Tibial nerve (tissue), 4 donors: Measurements from ENCODE around the gene GABBR2. TPM values are rescaled to one million over a fixed set of nuclear protein-coding genes. Genes with fewer than 3 reads are reported as not detected.

Experiments
- DNase-seq, 2 donors: peaks; one replicate each; pipeline ENCODE4 v3.0.0-alpha.2; 2019; ENCODE audit warnings: low spot score in 2 of 2
- H3K27ac ChIP-seq, 4 donors: fragments of 200-600 bp; sonication (generic) in 3 of 4; one replicate each; pipeline ENCODE4 v1.5.1; 2017 to 2019; ENCODE audit warnings: mild to moderate bottlenecking in 1 of 4
- H3K27me3 ChIP-seq, 2 donors: fragments of 200-600 bp; sonication (generic) in 1 of 2; one replicate each; pipeline versions ENCODE4 v1.5.1 to v1.6.0; 2017 to 2019
- H3K36me3 ChIP-seq, 3 donors: fragments of 200-600 bp; sonication (generic); one replicate each; pipeline ENCODE4 v1.5.1; 2018 to 2019
- H3K4me1 ChIP-seq, 4 donors: fragments of 200-600 bp; sonication (generic) in 3 of 4; one replicate each; pipeline ENCODE4 v1.5.1; 2017 to 2019
- H3K4me3 ChIP-seq, 4 donors: fragments of 200-600 bp; sonication (generic) in 3 of 4; one replicate each; pipeline ENCODE4 v1.5.1; 2017 to 2019; ENCODE audit warnings: mild to moderate bottlenecking in 1 of 4, moderate library complexity in 1 of 4
- H3K9me3 ChIP-seq, 4 donors: fragments of 200-600 bp; sonication (generic) in 3 of 4; one replicate each; pipeline ENCODE4 v1.5.1; 2017 to 2019
- CTCF ChIP-seq, 5 experiments: fragments of 200-600 bp in 3 of 5; fragments of 450-650 bp in 2 of 5; sonication (generic) in 3 of 5; IDR thresholded peaks; one replicate each; pipeline ENCODE4 v1.5.1; 2016 to 2019; ENCODE audit warnings: antibody characterized with exemption in 5 of 5, mild to moderate bottlenecking in 3 of 5, moderate library complexity in 2 of 5
- EP300 ChIP-seq, 2 donors: sonication (generic); formaldehyde crosslinking; IDR thresholded peaks; one replicate each; pipeline ENCODE4 v1.6.1; 2017; ENCODE audit warnings: antibody characterized with exemption in 2 of 2, mild to moderate bottlenecking in 1 of 2
- POLR2A ChIP-seq, 2 donors: fragments of 450-650 bp; IDR thresholded peaks; one replicate each; pipeline ENCODE4 v1.6.1; 2017; ENCODE audit warnings: antibody characterized with exemption in 2 of 2, mild to moderate bottlenecking in 2 of 2, moderate library complexity in 2 of 2
- WGBS, 2 donors: methylation state at CpG; one replicate each; pipeline ENCODE4 v1.1.5; 2018; 5-methylcytosine and 5-hydroxymethylcytosine counted together
- total RNA-seq, 4 donors: library from RNA; depleted of rRNA; stranded (reverse); fragments of >200 nt; gene quantifications; one replicate each; pipeline ENCODE4 v1.1.0, GENCODE V29; 2016

Gene GABBR2
- total RNA-seq, 4 donors from 2014 or later = 0.20 to 0.22 TPM; not detected in 2

GRCh38 chr9:98404237-98404636 is 304.5 kb downstream of the GABBR2 start:
- 85 to 86% methylated on average over 11 of the region's 11 CpGs for WGBS, 2 donors
- no peak overlapping the region for H3K27ac ChIP-seq
- H3K36me3 ChIP-seq = no peaks in the 10 kb centered on the region
- no peak for TF ChIP-seq POLR2A (IDR thresholded peaks at IDR 0.05)
- TF ChIP-seq CTCF (IDR thresholded peaks at IDR 0.05) = no peak
- no peak for TF ChIP-seq EP300 (IDR thresholded peaks at IDR 0.05)
- no peaks in the 10 kb centered on the region for H3K27me3 ChIP-seq
- no peak for DNase-seq
- H3K4me3 ChIP-seq = no peak overlapping the region
- no peaks in the 10 kb centered on the region for H3K9me3 ChIP-seq
- no peaks in the 10 kb centered on the region for H3K4me1 ChIP-seq

DNA sequence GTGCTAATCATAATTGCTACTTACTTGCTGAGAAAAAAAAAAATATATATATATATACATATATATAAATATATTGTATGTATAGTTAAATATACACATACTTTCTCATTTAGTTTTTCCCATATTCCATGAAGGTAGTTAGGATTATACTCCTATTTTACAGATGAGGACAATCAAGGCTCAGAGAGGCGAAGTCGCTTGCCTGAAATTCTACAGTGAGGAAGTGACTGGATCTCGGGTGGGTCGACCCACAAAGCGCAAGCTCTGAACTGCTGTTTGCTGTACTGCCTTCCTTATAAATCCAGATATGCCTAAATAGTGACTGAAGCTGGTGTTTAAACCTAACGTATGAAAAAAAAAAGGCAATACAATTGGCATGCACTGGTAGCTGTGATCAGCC is 305.0 kb downstream of the GABBR2 start:
- TF ChIP-seq EP300 (IDR thresholded peaks at IDR 0.05) = no peak
- no peak for TF ChIP-seq CTCF (IDR thresholded peaks at IDR 0.05)
- TF ChIP-seq POLR2A (IDR thresholded peaks at IDR 0.05) = no peak
- Histone ChIP-seq H3K4me1 (no peaks in the 10 kb centered on the region), H3K27me3 (no peaks in the 10 kb centered on the region), H3K4me3 (no peak overlapping the region), H3K27ac (no peak overlapping the region), H3K36me3 (no peaks in the 10 kb centered on the region), H3K9me3 (no peaks in the 10 kb centered on the region)
- WGBS, 2 donors = 89 to 90% methylated on average over 6 of the region's 6 CpGs
- no peak for DNase-seq

GRCh38 chr9:98402019-98402840 is 306.5 kb downstream of the GABBR2 start:
- Histone ChIP-seq H3K27ac (no peak overlapping the region), H3K27me3 (no peaks in the 10 kb centered on the region), H3K36me3 (no peaks in the 10 kb centered on the region), H3K4me1 (no peaks in the 10 kb centered on the region), H3K4me3 (no peak overlapping the region), H3K9me3 (no peaks in the 10 kb centered on the region)
- TF ChIP-seq POLR2A (IDR thresholded peaks at IDR 0.05) (no peak), CTCF (IDR thresholded peaks at IDR 0.05) (no peak), EP300 (IDR thresholded peaks at IDR 0.05) (no peak)
- 66 to 67% methylated on average over 14 of the region's 14 CpGs for whole genome bisulfite sequencing, 2 donors
- no peak for DNase-seq

DNA sequence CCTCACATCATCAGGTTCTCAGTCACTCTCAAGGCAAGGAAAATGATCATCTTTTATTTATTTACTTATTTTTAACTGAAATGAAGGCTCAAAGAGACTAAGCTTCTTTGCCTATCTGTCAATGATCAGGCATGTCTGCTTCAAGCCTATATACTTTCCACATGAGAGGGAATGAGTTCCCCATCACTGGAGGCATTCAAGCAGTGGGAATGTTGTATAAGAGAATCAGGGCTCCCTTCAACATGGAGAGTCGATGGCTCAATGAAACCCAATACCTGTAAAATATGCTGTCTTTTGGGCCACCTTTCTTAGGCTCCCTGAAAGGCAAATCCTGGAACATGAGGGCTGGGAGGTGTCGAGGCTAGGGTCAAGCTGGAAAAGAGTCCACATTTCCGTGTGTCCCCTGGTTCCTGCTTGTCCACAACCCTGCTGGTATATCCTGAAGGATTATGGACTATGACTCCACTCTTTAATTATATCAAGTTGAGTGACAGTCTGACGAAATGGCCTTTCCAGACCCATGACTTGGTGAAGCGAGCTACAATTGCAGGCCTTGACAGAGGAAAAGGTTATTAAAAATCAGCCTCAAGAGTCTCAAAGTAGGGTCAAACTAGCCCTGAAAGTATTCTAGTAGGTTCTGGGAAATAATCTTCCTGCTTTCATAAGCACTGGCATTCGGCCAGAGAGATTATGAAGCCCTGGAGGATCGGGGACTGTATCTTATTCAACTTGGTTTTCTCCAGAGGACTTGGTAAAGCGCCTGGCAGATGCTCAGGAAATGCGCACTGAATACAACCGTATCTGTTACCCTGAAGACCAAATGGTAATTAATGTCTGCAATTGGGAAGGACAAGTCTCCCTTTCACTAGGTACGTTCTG is 307.4 kb downstream of the GABBR2 start:
- no peak overlapping the region for H3K4me3 ChIP-seq
- H3K4me1 ChIP-seq = no peaks in the 10 kb centered on the region
- WGBS, 2 donors = 39 to 40% methylated on average over 11 of the region's 11 CpGs
- H3K27me3 ChIP-seq = no peaks in the 10 kb centered on the region
- no peaks in the 10 kb centered on the region for H3K9me3 ChIP-seq
- DNase-seq = no peak
- no peak for TF ChIP-seq EP300 (IDR thresholded peaks at IDR 0.05)
- no peak for TF ChIP-seq CTCF (IDR thresholded peaks at IDR 0.05)
- TF ChIP-seq POLR2A (IDR thresholded peaks at IDR 0.05) = no peak
- no peak overlapping the region for H3K27ac ChIP-seq
- no peaks in the 10 kb centered on the region for H3K36me3 ChIP-seq
